HL-60 (cell line): Measurements from ENCODE around the gene HTRA1.

Experiments used
- DNase-seq, 2 experiments: peaks; one replicate each; pipeline ENCODE4 v3.0.0-alpha.2; 2010 to 2020; ENCODE audit warnings: low read depth in 1 of 2, low spot score in 1 of 2
- H3K27ac ChIP-seq: fragments of 250-450 bp; sonication (Bioruptor Pico); replicated peaks from 2 replicates; pipeline ENCODE4 v1.5.1; 2020; ENCODE audit warnings: mild to moderate bottlenecking, moderate library complexity
- H3K27me3 ChIP-seq: fragments of 250-450 bp; sonication (Bioruptor Pico); 2 replicates; pipeline ENCODE4 v1.5.1; 2021; ENCODE audit warnings: mild to moderate bottlenecking, moderate library complexity; ENCODE audit not compliant: insufficient read depth, poor library complexity, severe bottlenecking
- H3K4me3 ChIP-seq: replicated peaks from 2 replicates; pipeline ENCODE4 v1.5.1; 2011; ENCODE audit warnings: mild to moderate bottlenecking, control low read depth, low read length; ENCODE audit not compliant: insufficient read depth
- CTCF ChIP-seq: IDR thresholded peaks from one replicate; pipeline ENCODE4 v1.5.1; 2011; ENCODE audit warnings: low read length, control low read depth, inconsistent platforms; ENCODE audit not compliant: insufficient read depth
- GABPA ChIP-seq: IDR thresholded peaks from 2 replicates; pipeline ENCODE4 v1.6.1; 2012; ENCODE audit warnings: low read depth
- POLR2AphosphoS5 ChIP-seq: IDR thresholded peaks from 2 replicates; pipeline ENCODE4 v1.6.1; 2012; ENCODE audit warnings: low read depth
- SPI1 ChIP-seq: IDR thresholded peaks from 2 replicates; pipeline ENCODE4 v1.6.1; 2012; ENCODE audit warnings: low read depth, mild to moderate bottlenecking, borderline replicate concordance
- TF ChIP-seq, protein P1 (sequence below): IDR thresholded peaks from 2 replicates; pipeline ENCODE4 v1.6.1; 2012; ENCODE audit warnings: low read depth; ENCODE audit not compliant: insufficient replicate concordance

Gene HTRA1

DNA sequence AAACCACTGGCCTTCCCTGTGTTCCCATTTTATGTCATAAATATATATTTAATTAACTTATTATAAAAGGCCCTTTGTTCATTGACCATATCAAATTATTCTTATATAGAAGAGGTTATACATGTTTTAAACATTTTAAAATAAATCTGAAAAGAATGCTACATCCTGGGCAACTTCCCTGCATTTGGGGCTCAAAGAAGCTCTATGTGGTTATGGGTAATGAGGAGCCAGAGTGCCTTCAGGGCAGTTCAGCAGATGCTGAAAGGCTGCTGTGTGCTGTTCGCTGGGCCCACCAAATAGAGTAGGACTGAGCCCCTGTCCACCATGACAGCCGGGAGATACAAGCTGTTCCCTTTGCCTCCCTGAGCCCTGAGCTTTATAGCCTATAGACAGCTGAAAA lies 35.9 kb downstream of the HTRA1 start:
- Histone ChIP-seq H3K27ac (no peak overlapping the region), H3K4me3 (no peak overlapping the region), H3K27me3 (no peaks in the 10 kb centered on the region)
- DNase-seq: no peak
- TF ChIP-seq GABPA (no peak), POLR2AphosphoS5 (no peak), CTCF (no peak), SPI1 (no peak)
- TF ChIP-seq, protein P1, sequence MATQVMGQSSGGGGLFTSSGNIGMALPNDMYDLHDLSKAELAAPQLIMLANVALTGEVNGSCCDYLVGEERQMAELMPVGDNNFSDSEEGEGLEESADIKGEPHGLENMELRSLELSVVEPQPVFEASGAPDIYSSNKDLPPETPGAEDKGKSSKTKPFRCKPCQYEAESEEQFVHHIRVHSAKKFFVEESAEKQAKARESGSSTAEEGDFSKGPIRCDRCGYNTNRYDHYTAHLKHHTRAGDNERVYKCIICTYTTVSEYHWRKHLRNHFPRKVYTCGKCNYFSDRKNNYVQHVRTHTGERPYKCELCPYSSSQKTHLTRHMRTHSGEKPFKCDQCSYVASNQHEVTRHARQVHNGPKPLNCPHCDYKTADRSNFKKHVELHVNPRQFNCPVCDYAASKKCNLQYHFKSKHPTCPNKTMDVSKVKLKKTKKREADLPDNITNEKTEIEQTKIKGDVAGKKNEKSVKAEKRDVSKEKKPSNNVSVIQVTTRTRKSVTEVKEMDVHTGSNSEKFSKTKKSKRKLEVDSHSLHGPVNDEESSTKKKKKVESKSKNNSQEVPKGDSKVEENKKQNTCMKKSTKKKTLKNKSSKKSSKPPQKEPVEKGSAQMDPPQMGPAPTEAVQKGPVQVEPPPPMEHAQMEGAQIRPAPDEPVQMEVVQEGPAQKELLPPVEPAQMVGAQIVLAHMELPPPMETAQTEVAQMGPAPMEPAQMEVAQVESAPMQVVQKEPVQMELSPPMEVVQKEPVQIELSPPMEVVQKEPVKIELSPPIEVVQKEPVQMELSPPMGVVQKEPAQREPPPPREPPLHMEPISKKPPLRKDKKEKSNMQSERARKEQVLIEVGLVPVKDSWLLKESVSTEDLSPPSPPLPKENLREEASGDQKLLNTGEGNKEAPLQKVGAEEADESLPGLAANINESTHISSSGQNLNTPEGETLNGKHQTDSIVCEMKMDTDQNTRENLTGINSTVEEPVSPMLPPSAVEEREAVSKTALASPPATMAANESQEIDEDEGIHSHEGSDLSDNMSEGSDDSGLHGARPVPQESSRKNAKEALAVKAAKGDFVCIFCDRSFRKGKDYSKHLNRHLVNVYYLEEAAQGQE: no peak

GRCh38 chr10:122498521-122498920 lies 37.2 kb downstream of the HTRA1 start:
- TF ChIP-seq POLR2AphosphoS5: no peak
- TF ChIP-seq SPI1: no peak
- TF ChIP-seq CTCF: no peak
- TF ChIP-seq, protein P1: no peak
- TF ChIP-seq GABPA: no peak
- no peak overlapping the region for H3K4me3 ChIP-seq
- DNase-seq: no peak
- no peak overlapping the region for H3K27ac ChIP-seq
- no peaks in the 10 kb centered on the region for H3K27me3 ChIP-seq

- H3K4me3 ChIP-seq: no peak overlapping the region
- no peak for DNase-seq
- TF ChIP-seq POLR2AphosphoS5 (no peak), SPI1 (no peak), CTCF (no peak), GABPA (no peak)
- TF ChIP-seq, protein P1: no peak
- H3K27me3 ChIP-seq: no peaks in the 10 kb centered on the region
- no peak overlapping the region for H3K27ac ChIP-seq
Measured at GRCh38 chr10:122499012-122499411, 37.7 kb downstream of the HTRA1 start.
